GM20000 (cell line): ENCODE measurements around the gene EXOC6B.

ENCODE experiments used
- DNase-seq: peaks from one replicate; pipeline ENCODE4 v3.0.0; 2012; ENCODE audit warnings: low spot score
- CTCF ChIP-seq: IDR thresholded peaks from 2 replicates; pipeline ENCODE4 v1.5.1; 2012; ENCODE audit warnings: mild to moderate bottlenecking, control low read depth; ENCODE audit errors: extremely low read depth, missing control alignments

The EXOC6B gene

GRCh38 chr2:72821118-72821517 is 4.7 kb downstream of the EXOC6B start:
- no peak for DNase-seq
- TF ChIP-seq CTCF = no peak

GRCh38 chr2:72819501-72819900 is 6.3 kb downstream of the EXOC6B start:
- no peak for DNase-seq
- no peak for TF ChIP-seq CTCF

GRCh38 chr2:72815655-72816278 is 10.1 kb downstream of the EXOC6B start:
- no peak for DNase-seq
- TF ChIP-seq CTCF = no peak

- DNase-seq = no peak
- TF ChIP-seq CTCF = no peak
Observed at GRCh38 chr2:72813841-72814240, 12.0 kb downstream of the EXOC6B start.

GRCh38 chr2:72810165-72810564 is 15.7 kb downstream of the EXOC6B start:
- TF ChIP-seq CTCF = no peak

GRCh38 chr2:72809095-72809494 is 16.7 kb downstream of the EXOC6B start:
- DNase-seq = no peak
- TF ChIP-seq CTCF = no peak

More at GRCh38 chr2:72810165-72810564, 15.7 kb downstream of the EXOC6B start:
- DNase-seq = no peak

- no peak for DNase-seq
- TF ChIP-seq CTCF = no peak
Observed at GRCh38 chr2:72806280-72806945, 19.4 kb downstream of the EXOC6B start.
